ENCODE data around the gene CABP1.
"Not testable (repeated sequence)": the region's sequence is repeated elsewhere in the genome, so short reads cannot be mapped to it uniquely, and the experiment has no call there.

DNA sequence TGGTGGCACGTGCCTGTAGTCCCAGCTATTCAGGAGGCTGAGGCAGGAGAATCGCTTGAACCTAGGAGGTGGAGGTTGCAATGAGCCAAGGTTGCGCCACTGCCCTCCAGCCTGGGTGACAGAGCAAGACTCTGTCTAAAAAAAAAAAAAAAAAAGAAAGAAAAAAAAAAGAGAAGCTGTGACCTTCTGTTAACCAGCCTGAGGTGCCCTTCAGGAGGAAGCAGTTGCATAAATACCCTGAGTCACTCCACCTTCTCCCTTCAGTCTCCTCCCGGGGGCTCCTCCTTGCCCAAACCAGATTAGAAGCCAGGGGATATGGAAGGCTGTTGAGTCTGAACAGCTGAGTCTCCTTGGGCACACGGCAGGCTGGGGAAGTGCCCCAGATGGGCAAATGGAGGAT is 38.0 kb upstream of the CABP1 start:
- not testable (repeated sequence) for TF ChIP-seq CTCF (IDR thresholded peaks at IDR 0.05); POLR2A (IDR thresholded peaks at IDR 0.05); POLR2AphosphoS5 (IDR thresholded peaks at IDR 0.05); EP300 (IDR thresholded peaks at IDR 0.05; ENCODE audit: low read depth)
